B cell (primary cell): ENCODE data around the gene ARMC9. TPM values are rescaled to one million over a fixed set of nuclear protein-coding genes. Genes with fewer than 3 reads are reported as not detected.

Experiments
- ATAC-seq: fragments of 200-7000 bp; cut with Tn5 transposase; one replicate; pipeline ENCODE4 v1.10.0; 2021; ENCODE audit warnings: low read depth, mild to moderate bottlenecking, moderate number of reproducible peaks, moderate library complexity
- CTCF ChIA-PET: fragments of 350-600 bp; sonication (Branson Sonifier 250); formaldehyde crosslinking; loops from one replicate; lab custom pipeline; 2021; ENCODE audit warnings: antibody characterized with exemption, inconsistent platforms; lab: Charles Lee
- POLR2A ChIA-PET: fragments of 350-600 bp; sonication (Branson Sonifier 250); formaldehyde crosslinking; loops from one replicate; lab custom pipeline; 2021; ENCODE audit warnings: antibody characterized with exemption; lab: Charles Lee
- DNase-seq: peaks from one replicate; pipeline ENCODE4 v3.0.0; 2013
- H2AFZ ChIP-seq: 2 replicates; pipeline ENCODE4 v1.6.1; 2012; ENCODE audit warnings: mild to moderate bottlenecking, low read depth, low read length; ENCODE audit not compliant: insufficient read depth, poor library complexity, severe bottlenecking
- H3K27ac ChIP-seq, 2 donors: 1 replicate in 1 of 2; 2 replicates in 1 of 2; pipeline ENCODE4 v1.5.1; 2012 to 2013; ENCODE audit warnings: low read length in 2 of 2, mild to moderate bottlenecking in 2 of 2, moderate library complexity in 1 of 2
- H3K27me3 ChIP-seq, 4 experiments: fragments of 200-600 bp in 1 of 4; sonication (generic) in 1 of 4; replicated peaks in 1 of 4; 1 replicate in 2 of 4; 2 replicates in 2 of 4; pipeline versions ENCODE4 v1.6.1 to v1.7.0; 2013 to 2016; ENCODE audit warnings: low read length in 3 of 4, mild to moderate bottlenecking in 2 of 4, mixed read lengths in 1 of 4, moderate library complexity in 1 of 4; ENCODE audit not compliant: insufficient read depth in 4 of 4, control insufficient read depth in 3 of 4; ENCODE audit errors: control extremely low read depth in 1 of 4
- H3K36me3 ChIP-seq, 2 experiments: replicated peaks in 1 of 2; 1 replicate in 1 of 2; 2 replicates in 1 of 2; pipeline versions ENCODE4 v1.6.1 to v1.7.1; 2013; ENCODE audit warnings: low read length in 1 of 2; ENCODE audit not compliant: insufficient read depth in 2 of 2, control insufficient read depth in 1 of 2; ENCODE audit errors: control extremely low read depth in 1 of 2, extremely low read depth in 1 of 2
- H3K4me1 ChIP-seq, 2 donors: fragments of 200-600 bp in 1 of 2; sonication (generic) in 1 of 2; 1 replicate in 1 of 2; 2 replicates in 1 of 2; pipeline versions ENCODE4 v1.5.1 to v1.6.1; 2013 to 2017; ENCODE audit warnings: low read length in 2 of 2; ENCODE audit not compliant: control insufficient read depth in 2 of 2, insufficient read depth in 2 of 2
- H3K4me2 ChIP-seq: replicated peaks from 2 replicates; pipeline ENCODE3; 2012; ENCODE audit warnings: mild to moderate bottlenecking, low read depth, low read length; ENCODE audit not compliant: poor library complexity, severe bottlenecking
- H3K4me3 ChIP-seq, 5 experiments: fragments of 200-600 bp in 1 of 5; sonication (generic) in 1 of 5; 1 replicate in 3 of 5; 2 replicates in 2 of 5; pipeline versions ENCODE4 v1.5.1 to v1.7.0; 2011 to 2016; ENCODE audit warnings: low read length in 4 of 5, mild to moderate bottlenecking in 4 of 5, low read depth in 2 of 5, control low read depth in 1 of 5, moderate library complexity in 1 of 5; ENCODE audit not compliant: insufficient read depth in 1 of 5; ENCODE audit errors: control extremely low read depth in 1 of 5, extremely low read depth in 1 of 5
- H3K79me2 ChIP-seq: fragments of 200-600 bp; sonication (generic); one replicate; pipeline ENCODE4 v1.6.0; 2016; ENCODE audit warnings: low read length; ENCODE audit not compliant: control insufficient read depth, insufficient read depth
- H3K9ac ChIP-seq: fragments of 200-600 bp; sonication (generic); 2 replicates; pipeline ENCODE4 v1.6.1; 2017; ENCODE audit warnings: mild to moderate bottlenecking, low read length, moderate library complexity
- H3K9me3 ChIP-seq, 3 donors: one replicate each; pipeline versions ENCODE4 v1.6.1 to v1.7.1; 2013; ENCODE audit warnings: low read length in 2 of 3; ENCODE audit not compliant: control insufficient read depth in 2 of 3, insufficient read depth in 1 of 3; ENCODE audit errors: control extremely low read depth in 1 of 3
- H4K20me1 ChIP-seq: 2 replicates; pipeline ENCODE4 v1.6.0; 2012; ENCODE audit warnings: mild to moderate bottlenecking, low read length; ENCODE audit not compliant: insufficient read depth, control insufficient read depth, poor library complexity, severe bottlenecking
- H3K27ac Mint-ChIP-seq: one replicate; pipeline ENCODE4 v1.8.0; 2021; ENCODE audit warnings: mixed read lengths
- H3K27me3 Mint-ChIP-seq: one replicate; pipeline ENCODE4 v1.8.0; 2021; ENCODE audit warnings: mixed read lengths
- H3K4me1 Mint-ChIP-seq: one replicate; pipeline ENCODE4 v1.8.0; 2021; ENCODE audit warnings: mixed read lengths
- H3K4me3 Mint-ChIP-seq: one replicate; pipeline ENCODE4 v1.8.0; 2021; ENCODE audit warnings: mixed read lengths
- H3K9me3 Mint-ChIP-seq: one replicate; pipeline ENCODE4 v1.8.0; 2022; ENCODE audit warnings: mixed read lengths; ENCODE audit not compliant: insufficient read depth
- CTCF ChIP-seq: fragments of 200-600 bp; IDR thresholded peaks from one replicate; pipeline ENCODE4 v1.8.0; 2022; ENCODE audit warnings: antibody characterized with exemption, mild to moderate bottlenecking
- EZH2 ChIP-seq: IDR thresholded peaks from 2 replicates; pipeline ENCODE4 v1.6.1; 2012; ENCODE audit warnings: borderline replicate concordance, low read depth, mild to moderate bottlenecking, moderate library complexity, low read length; ENCODE audit not compliant: insufficient read depth, poor library complexity, severe bottlenecking
- WGBS: methylation state at CpG from one replicate; pipeline ENCODE4 v1.1.5; 2013; ENCODE audit warnings: missing lambda C conversion rate; ENCODE audit not compliant: insufficient coverage; 5-methylcytosine and 5-hydroxymethylcytosine counted together
- intact Hi-C: fragments of 100-400 bp; cut with micrococcal nuclease; formaldehyde crosslinking; loops from one replicate; pipeline ENCODE4 v1.10.0; 2022
- polyA plus RNA-seq: library from polyadenylated mRNA; depleted of rRNA; stranded (reverse); fragments of >200 nt; gene quantifications from 2 replicates; pipeline ENCODE4 v1.2.3, GENCODE V29; 2012
- total RNA-seq, 2 donors: library from RNA; stranded (reverse); fragments of 120-200 nt in 1 of 2; gene quantifications; 1 replicate in 1 of 2; 2 replicates in 1 of 2; pipeline versions ENCODE4 v1.2.3 to v1.2.4, GENCODE V29; 2013 to 2022

The ARMC9 gene
- total and polyA plus RNA-seq, 2 donors (not counting 1 experiment from before 2014, with no cell fraction given), result 0.40 to 5.4 TPM

GRCh38 chr2:231183851-231184250 is 14.6 kb upstream of the ARMC9 start:
- no peak for DNase-seq
- H3K27me3 ChIP-seq, result no peaks in the 10 kb centered on the region
- Mint-ChIP-seq H3K9me3 (no peaks in the 10 kb centered on the region), H3K4me1 (peaks cover 27% of the 10 kb centered on the region), H3K27me3 (peaks cover 14% of the 10 kb centered on the region), H3K4me3 (no peak overlapping the region), H3K27ac (no peak overlapping the region)
- intact Hi-C loops, result no loop called here
- POLR2A ChIA-PET, result no interaction called here
- no peaks in the 10 kb centered on the region for H4K20me1 ChIP-seq
- no peak for TF ChIP-seq EZH2
- TF ChIP-seq CTCF, result no peak
- CTCF ChIA-PET, result no interaction called here
- H3K4me3 ChIP-seq, result no peak overlapping the region
- H3K36me3 ChIP-seq, result no peaks in the 10 kb centered on the region
- no peaks in the 10 kb centered on the region for H3K79me2 ChIP-seq
- 100% methylated on average over 8 of the region's 8 CpGs for WGBS
- H2AFZ ChIP-seq, result no peak overlapping the region
- peaks cover 12 to 23% of the 10 kb centered on the region in 2 donors for H3K4me1 ChIP-seq
- no peaks in the 10 kb centered on the region for H3K9me3 ChIP-seq
- H3K9ac ChIP-seq, result no peak overlapping the region
- no peak for ATAC-seq
- H3K4me2 ChIP-seq, result no peak overlapping the region
- no peak overlapping the region for H3K27ac ChIP-seq

GRCh38 chr2:231184319-231184718 is 14.1 kb upstream of the ARMC9 start:
- 95% methylated on average over 2 of the region's 4 CpGs for WGBS
- Histone ChIP-seq H4K20me1 (no peaks in the 10 kb centered on the region), H3K79me2 (no peaks in the 10 kb centered on the region), H2AFZ (no peak overlapping the region), H3K36me3 (no peaks in the 10 kb centered on the region), H3K9me3 (no peaks in the 10 kb centered on the region), H3K27me3 (no peaks in the 10 kb centered on the region), H3K4me2 (no peak overlapping the region), H3K4me3 (no peak overlapping the region), H3K9ac (no peak overlapping the region), H3K27ac (no peak overlapping the region), H3K4me1 (peaks cover 12 to 20% of the 10 kb centered on the region in 2 donors)
- intact Hi-C loops, result no loop called here
- H3K9me3 Mint-ChIP-seq, result no peaks in the 10 kb centered on the region
- DNase-seq (no peak), ATAC-seq (no peak)
- no peak overlapping the region for H3K27ac Mint-ChIP-seq
- H3K4me3 Mint-ChIP-seq, result no peak overlapping the region
- peaks cover 18% of the 10 kb centered on the region for H3K27me3 Mint-ChIP-seq
- TF ChIP-seq EZH2, result no peak
- no peak for TF ChIP-seq CTCF
- ChIA-PET CTCF (no interaction called here), POLR2A (no interaction called here)
- peaks cover 24% of the 10 kb centered on the region for H3K4me1 Mint-ChIP-seq
